Fibroblast of lung (primary cell): ENCODE data around the gene SGIP1. TPM values are rescaled to one million over a fixed set of nuclear protein-coding genes. Genes with fewer than 3 reads are reported as not detected.

ENCODE experiments used
- DNase-seq, 2 donors: peaks; one replicate each; pipeline versions ENCODE4 v3.0.0 to v3.0.0-alpha.2; 2010; ENCODE audit warnings: low read depth in 2 of 2
- H2AFZ ChIP-seq: 2 replicates; pipeline ENCODE4 v1.5.1; 2012; ENCODE audit warnings: low read length, control low read depth, inconsistent platforms
- H3K27ac ChIP-seq: 2 replicates; pipeline ENCODE4 v1.5.1; 2011; ENCODE audit warnings: low read length, control low read depth; ENCODE audit not compliant: insufficient read depth
- H3K27me3 ChIP-seq: 2 replicates; pipeline ENCODE4 v1.5.1; 2011; ENCODE audit warnings: mild to moderate bottlenecking, low read length; ENCODE audit not compliant: control insufficient read depth, insufficient read depth
- H3K36me3 ChIP-seq: 2 replicates; pipeline ENCODE4 v1.5.1; 2011; ENCODE audit warnings: low read length; ENCODE audit not compliant: control insufficient read depth, insufficient read depth
- H3K4me1 ChIP-seq: 2 replicates; pipeline ENCODE4 v1.5.1; 2011; ENCODE audit warnings: low read length; ENCODE audit not compliant: control insufficient read depth, insufficient read depth; ENCODE audit errors: extremely low read depth
- H3K4me2 ChIP-seq: 2 replicates; pipeline ENCODE4 v1.5.1; 2011; ENCODE audit warnings: low read length, control low read depth; ENCODE audit not compliant: insufficient read depth; ENCODE audit errors: extremely low read depth
- H3K4me3 ChIP-seq, 4 experiments: fragments of 200-600 bp in 1 of 4; sonication (generic) in 1 of 4; replicated peaks in 1 of 4; 2 replicates each; pipeline ENCODE4 v1.5.1; 2011 to 2016; ENCODE audit warnings: low read length in 4 of 4, low read depth in 3 of 4, mild to moderate bottlenecking in 3 of 4, control low read depth in 2 of 4, inconsistent platforms in 1 of 4, mixed read lengths in 1 of 4; ENCODE audit not compliant: insufficient read depth in 1 of 4; ENCODE audit errors: control extremely low read depth in 1 of 4
- H3K79me2 ChIP-seq: 2 replicates; pipeline ENCODE4 v1.5.1; 2012; ENCODE audit warnings: mild to moderate bottlenecking, low read length, inconsistent platforms; ENCODE audit not compliant: control insufficient read depth, insufficient read depth
- H3K9ac ChIP-seq: 2 replicates; pipeline ENCODE4 v1.5.1; 2011; ENCODE audit warnings: mild to moderate bottlenecking, low read length, control low read depth; ENCODE audit not compliant: insufficient read depth
- H3K9me3 ChIP-seq: 2 replicates; pipeline ENCODE4 v1.5.1; 2012; ENCODE audit warnings: low read depth, low read length; ENCODE audit not compliant: control insufficient read depth, insufficient read depth
- H4K20me1 ChIP-seq: 2 replicates; pipeline ENCODE4 v1.5.1; 2011; ENCODE audit warnings: low read length; ENCODE audit not compliant: control insufficient read depth, insufficient read depth; ENCODE audit errors: extremely low read depth
- CTCF ChIP-seq, 2 donors: IDR thresholded peaks in 1 of 2; conservative IDR thresholded peaks in 1 of 2; 1 replicate in 1 of 2; 2 replicates in 1 of 2; pipeline ENCODE4 v1.5.1; 2011 to 2012; ENCODE audit warnings: low read length in 2 of 2, control low read depth in 1 of 2, inconsistent platforms in 1 of 2, low read depth in 1 of 2, mild to moderate bottlenecking in 1 of 2
- EZH2 ChIP-seq: IDR thresholded peaks from 2 replicates; pipeline ENCODE4 v1.5.1; 2012; ENCODE audit warnings: low read length, control low read depth, mild to moderate bottlenecking; ENCODE audit errors: missing control alignments
- polyA plus RNA-seq, 2 donors: library from polyadenylated mRNA; depleted of rRNA in 1 of 2; stranded (reverse) in 1 of 2; unstranded in 1 of 2; fragments of >200 nt; gene quantifications; 2 replicates each; pipeline ENCODE4 v1.2.1, GENCODE V29; 2011 to 2012; ENCODE audit warnings: missing spikeins in 1 of 2
- total RNA-seq: library from RNA; depleted of rRNA; stranded (reverse); fragments of >200 nt; gene quantifications from 2 replicates; pipeline ENCODE4 v1.2.1, GENCODE V29; 2014

The SGIP1 gene
- total and polyA plus RNA-seq, 2 donors (not counting 1 experiment from before 2014, with no cell fraction given), result 37.8 to 77.6 TPM

- no peak overlapping the region for H3K27ac ChIP-seq
- H3K27me3 ChIP-seq, result no peaks in the 10 kb centered on the region
- no peak for DNase-seq
- no peak overlapping the region for H3K4me3 ChIP-seq
- no peaks in the 10 kb centered on the region for H3K9me3 ChIP-seq
- no peak overlapping the region for H2AFZ ChIP-seq
- H4K20me1 ChIP-seq, result no peaks in the 10 kb centered on the region
- H3K9ac ChIP-seq, result no peak overlapping the region
- no peaks in the 10 kb centered on the region for H3K4me1 ChIP-seq
- TF ChIP-seq EZH2 (no peak), CTCF (conservative IDR thresholded peaks at IDR 0.05 in 1 of 2, IDR thresholded peaks at IDR 0.05 in 1 of 2; ENCODE audit: low read depth in 1 of 2, low read length in 2 of 2) (no peak)
- no peak overlapping the region for H3K4me2 ChIP-seq
- H3K36me3 ChIP-seq, result no peaks in the 10 kb centered on the region
- no peaks in the 10 kb centered on the region for H3K79me2 ChIP-seq
Measured at GRCh38 chr1:66769512-66770229, 235.7 kb downstream of the SGIP1 start.

GRCh38 chr1:66770240-66770639 lies 236.3 kb downstream of the SGIP1 start:
- Histone ChIP-seq H3K36me3 (no peaks in the 10 kb centered on the region), H3K4me1 (no peaks in the 10 kb centered on the region), H3K4me2 (no peak overlapping the region), H3K9ac (no peak overlapping the region), H2AFZ (no peak overlapping the region), H3K9me3 (no peaks in the 10 kb centered on the region), H3K79me2 (no peaks in the 10 kb centered on the region), H4K20me1 (no peaks in the 10 kb centered on the region), H3K4me3 (no peak overlapping the region), H3K27ac (no peak overlapping the region), H3K27me3 (no peaks in the 10 kb centered on the region)
- no peak for TF ChIP-seq EZH2
- TF ChIP-seq CTCF (conservative IDR thresholded peaks at IDR 0.05 in 1 of 2, IDR thresholded peaks at IDR 0.05 in 1 of 2; ENCODE audit: low read depth in 1 of 2, low read length in 2 of 2), result no peak
- DNase-seq, result no peak

- H4K20me1 ChIP-seq, result no peaks in the 10 kb centered on the region
- no peak for DNase-seq
- H3K36me3 ChIP-seq, result no peaks in the 10 kb centered on the region
- H2AFZ ChIP-seq, result no peak overlapping the region
- TF ChIP-seq CTCF (conservative IDR thresholded peaks at IDR 0.05 in 1 of 2, IDR thresholded peaks at IDR 0.05 in 1 of 2; ENCODE audit: low read depth in 1 of 2, low read length in 2 of 2), result no peak
- TF ChIP-seq EZH2, result no peak
- H3K4me3 ChIP-seq, result no peak overlapping the region
- no peaks in the 10 kb centered on the region for H3K79me2 ChIP-seq
- no peak overlapping the region for H3K27ac ChIP-seq
- no peak overlapping the region for H3K9ac ChIP-seq
- H3K4me2 ChIP-seq, result no peak overlapping the region
- H3K9me3 ChIP-seq, result no peaks in the 10 kb centered on the region
- no peaks in the 10 kb centered on the region for H3K27me3 ChIP-seq
- H3K4me1 ChIP-seq, result no peaks in the 10 kb centered on the region
Measured at GRCh38 chr1:66770694-66771093, 236.7 kb downstream of the SGIP1 start.
